Endothelial cell of umbilical vein (primary cell): ENCODE measurements around the gene NYAP1. TPM values are rescaled to one million over a fixed set of nuclear protein-coding genes. Genes with fewer than 3 reads are reported as not detected.

Experiments used
- BruUV-seq: library from RNA; stranded (reverse); fragments of 400-500 nt; replicated peaks from 2 replicates; lab custom pipeline; 2021; lab: Mats Ljungman, UMichigan
- CTCF ChIA-PET: fragments of 300-600, 350-600 bp; sonication (Branson Sonifier 250); formaldehyde crosslinking; loops from one replicate; lab custom pipeline; 2021; ENCODE audit warnings: antibody characterized with exemption, inconsistent platforms; lab: Charles Lee
- POLR2A ChIA-PET: fragments of 300-600, 350-600 bp; sonication (Branson Sonifier 250); formaldehyde crosslinking; loops from one replicate; lab custom pipeline; 2021; ENCODE audit warnings: antibody characterized with exemption, inconsistent platforms; lab: Charles Lee
- DNase-seq: peaks from one replicate; pipeline ENCODE4 v3.0.0-alpha.2; 2011; ENCODE audit warnings: low read depth, low spot score
- FAIRE-seq: peaks from 2 replicates; lab custom pipeline; 2011; peaks lifted over from hg19 to GRCh38; lab: Jason Lieb, UNC
- H2AFZ ChIP-seq: 2 replicates; pipeline ENCODE4 v1.6.0; 2012; ENCODE audit warnings: low read depth, low read length, control low read depth, inconsistent platforms
- H3K27ac ChIP-seq: 2 replicates; pipeline ENCODE4 v1.5.1; 2011; ENCODE audit warnings: low read depth, mild to moderate bottlenecking, control low read depth, low read length, moderate library complexity; ENCODE audit not compliant: insufficient read depth
- H3K27me3 ChIP-seq, 2 experiments: 2 replicates each; pipeline versions ENCODE4 v1.6.0 to v1.6.1; 2011; ENCODE audit warnings: low read length in 2 of 2, mixed read lengths in 1 of 2; ENCODE audit not compliant: control insufficient read depth in 2 of 2, insufficient read depth in 2 of 2
- H3K36me3 ChIP-seq, 2 experiments: 2 replicates in 1 of 2; 3 replicates in 1 of 2; pipeline ENCODE4 v1.5.1; 2011; ENCODE audit warnings: low read length in 2 of 2, mild to moderate bottlenecking in 1 of 2, moderate library complexity in 1 of 2; ENCODE audit not compliant: control insufficient read depth in 2 of 2, insufficient read depth in 2 of 2; ENCODE audit errors: extremely low read depth in 1 of 2
- H3K4me1 ChIP-seq: 3 replicates; pipeline ENCODE4 v1.5.1; 2011; ENCODE audit warnings: mild to moderate bottlenecking, low read length; ENCODE audit not compliant: control insufficient read depth, insufficient read depth; ENCODE audit errors: extremely low read depth
- H3K4me2 ChIP-seq: 2 replicates; pipeline ENCODE4 v1.6.1; 2011; ENCODE audit warnings: low read length, control low read depth, mixed read lengths; ENCODE audit not compliant: insufficient read depth
- H3K4me3 ChIP-seq, 3 experiments: fragments of 200-600 bp in 1 of 3; sonication (generic), shearing (Covaris generic) in 1 of 3; replicated peaks in 1 of 3; 2 replicates each; pipeline ENCODE4 v1.5.1; 2011 to 2016; ENCODE audit warnings: control low read depth in 3 of 3, low read length in 3 of 3, mild to moderate bottlenecking in 2 of 3, inconsistent platforms in 1 of 3, low read depth in 1 of 3, moderate library complexity in 1 of 3; ENCODE audit not compliant: insufficient read depth in 1 of 3
- H3K79me2 ChIP-seq: 2 replicates; pipeline ENCODE4 v1.6.0; 2012; ENCODE audit warnings: low read length, inconsistent platforms; ENCODE audit not compliant: control insufficient read depth, insufficient read depth
- H3K9ac ChIP-seq: replicated peaks from 2 replicates; pipeline ENCODE3; 2011; ENCODE audit warnings: low read length, control low read depth; ENCODE audit not compliant: insufficient read depth; ENCODE audit errors: extremely low read depth
- H3K9me1 ChIP-seq: replicated peaks from 3 replicates; pipeline ENCODE4 v1.6.0; 2011; ENCODE audit warnings: mild to moderate bottlenecking, low read length; ENCODE audit not compliant: control insufficient read depth, insufficient read depth; ENCODE audit errors: extremely low read depth
- H3K9me3 ChIP-seq: replicated peaks from 2 replicates; pipeline ENCODE4 v1.5.1; 2012; ENCODE audit warnings: low read length, inconsistent platforms; ENCODE audit not compliant: control insufficient read depth, insufficient read depth
- H4K20me1 ChIP-seq: replicated peaks from 2 replicates; pipeline ENCODE3; 2011; ENCODE audit warnings: mild to moderate bottlenecking, low read length; ENCODE audit not compliant: control insufficient read depth, insufficient read depth; ENCODE audit errors: extremely low read depth
- EZH2 ChIP-seq: IDR thresholded peaks from 2 replicates; pipeline ENCODE4 v1.6.1; 2012; ENCODE audit warnings: borderline replicate concordance, low read depth, mild to moderate bottlenecking, moderate library complexity, low read length, inconsistent platforms; ENCODE audit not compliant: severe bottlenecking
- FOS ChIP-seq: IDR thresholded peaks from 2 replicates; pipeline ENCODE4 v1.6.1; 2011; ENCODE audit warnings: mild to moderate bottlenecking, low read length, moderate library complexity, borderline replicate concordance; ENCODE audit not compliant: insufficient read depth
- GATA2 ChIP-seq: IDR thresholded peaks from 2 replicates; pipeline ENCODE4 v1.7.0; 2011; ENCODE audit warnings: low read depth, mild to moderate bottlenecking, moderate library complexity, mixed read lengths, low read length; ENCODE audit not compliant: insufficient read length, insufficient read depth
- JUN ChIP-seq: IDR thresholded peaks from 2 replicates; pipeline ENCODE4 v1.6.1; 2011; ENCODE audit warnings: borderline replicate concordance, low read depth; ENCODE audit not compliant: insufficient read length, insufficient read depth
- MYC ChIP-seq: IDR thresholded peaks from one replicate; pipeline ENCODE4 v1.6.1; 2011; ENCODE audit warnings: mild to moderate bottlenecking, low read depth, low read length
- POLR2A ChIP-seq: IDR thresholded peaks from 2 replicates; pipeline ENCODE4 v1.6.1; 2012; ENCODE audit warnings: low read depth, mild to moderate bottlenecking, control low read depth, low read length
- POLR2AphosphoS5 ChIP-seq: IDR thresholded peaks from 2 replicates; pipeline ENCODE4 v1.6.1; 2012; ENCODE audit warnings: low read depth, mild to moderate bottlenecking, control low read depth, low read length, moderate library complexity; ENCODE audit not compliant: insufficient read depth
- dilution Hi-C: fragments of 300-500 bp; cut with MboI; formaldehyde crosslinking; loops from one replicate; pipeline ENCODE4 v1.15.0; 2019; ENCODE audit warnings: low sequenced_read_pairs; ENCODE audit not compliant: extremely low pct_ligation_motif_present
- intact Hi-C: fragments of 100-400 bp; cut with micrococcal nuclease; formaldehyde crosslinking; loops from one replicate; pipeline ENCODE4 v1.10.0; 2022
- polyA plus RNA-seq, 4 experiments: library from polyadenylated mRNA; depleted of rRNA in 3 of 4; stranded (reverse) in 3 of 4; unstranded in 1 of 4; fragments of >200 nt; gene quantifications; 2 replicates each; pipeline versions ENCODE4 v1.2.1 to v1.2.3, GENCODE V29; 2011 to 2012; ENCODE audit warnings: missing spikeins in 1 of 4
- total RNA-seq: library from RNA; stranded (reverse); gene quantifications from 2 replicates; pipeline ENCODE4 v1.2.3, GENCODE V29; 2021
- TF ChIP-seq, protein P1 (sequence below): IDR thresholded peaks from 2 replicates; pipeline ENCODE4 v1.6.1; 2011; ENCODE audit not compliant: insufficient read depth, insufficient read length
- TF ChIP-seq, protein P2 (sequence below), 2 donors: IDR thresholded peaks; 1 replicate in 1 of 2; 2 replicates in 1 of 2; pipeline ENCODE4 v1.5.1; 2011; ENCODE audit warnings: low read length in 2 of 2, mild to moderate bottlenecking in 2 of 2, moderate library complexity in 2 of 2, control low read depth in 1 of 2, inconsistent platforms in 1 of 2, low read depth in 1 of 2; ENCODE audit not compliant: insufficient read depth in 1 of 2; ENCODE audit errors: extremely low read depth in 1 of 2

The NYAP1 gene
- total and polyA plus RNA-seq, 2 donors (not counting 3 experiments of a cell fraction or from before 2014, with no cell fraction given) = 0.37 to 2.8 TPM

DNA sequence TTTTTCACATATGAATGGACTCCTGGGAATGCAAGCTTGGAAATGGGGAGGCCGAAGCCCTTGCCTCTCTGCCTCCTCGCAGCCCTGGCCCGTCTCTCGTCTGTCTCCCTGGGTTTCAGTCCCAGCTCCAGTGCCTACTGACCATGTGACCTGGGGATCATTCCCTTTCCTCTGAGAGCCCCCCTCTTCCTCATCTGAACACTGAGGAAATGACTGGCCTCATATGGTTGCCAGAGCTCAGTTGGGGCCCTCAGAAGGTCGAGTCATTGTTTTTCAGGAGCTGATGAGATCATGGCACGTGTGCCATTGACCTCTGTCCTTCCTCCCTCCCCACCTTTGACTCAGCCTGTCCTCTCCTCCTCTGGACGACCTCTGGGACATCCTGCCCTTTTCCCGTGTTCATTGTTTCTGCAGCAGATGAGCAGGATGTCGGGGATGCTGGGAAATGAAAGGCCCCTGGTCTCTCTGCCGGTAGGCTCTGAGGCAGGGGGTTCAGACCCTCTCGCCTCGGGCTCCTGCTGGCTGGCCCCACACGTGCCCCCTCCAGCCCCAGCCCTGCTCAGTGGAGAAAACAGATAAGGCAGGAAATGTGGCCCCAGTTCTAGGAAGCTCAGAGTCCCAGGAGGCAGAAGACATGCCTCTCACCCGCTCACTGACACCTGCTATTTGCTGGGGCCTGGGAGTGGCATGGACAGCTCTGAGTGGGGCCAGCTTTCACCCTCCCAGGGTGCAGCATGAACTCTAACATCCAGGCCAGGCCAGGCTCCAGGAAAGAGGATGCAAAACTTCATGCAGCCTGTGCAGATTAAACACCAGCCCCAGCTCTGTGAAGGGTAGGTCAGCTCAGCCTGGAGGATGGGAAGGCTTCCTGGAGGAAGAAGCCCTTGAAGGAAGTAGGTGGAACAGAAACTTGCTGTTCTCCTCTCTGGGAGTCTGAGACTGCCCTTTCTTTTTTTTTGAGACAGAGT is 39.1 kb upstream of the NYAP1 start:
- Histone ChIP-seq H3K9me1 (no peaks in the 10 kb centered on the region), H3K36me3 (no peaks in the 10 kb centered on the region), H4K20me1 (no peaks in the 10 kb centered on the region), H3K4me2 (no peak overlapping the region), H3K9me3 (no peaks in the 10 kb centered on the region), H3K79me2 (no peaks in the 10 kb centered on the region), H2AFZ (no peak overlapping the region), H3K27ac (peak overlapping the region; percentile 85), H3K4me3 (no peak overlapping the region), H3K4me1 (peaks cover 35% of the 10 kb centered on the region), H3K9ac (peak overlapping the region; percentile 50), H3K27me3 (no peaks in the 10 kb centered on the region)
- peak; percentile 96 for DNase-seq
- peak; percentile 87 for TF ChIP-seq POLR2AphosphoS5
- TF ChIP-seq EZH2 = no peak
- peak; percentile 98 for TF ChIP-seq JUN
- TF ChIP-seq, protein P1, sequence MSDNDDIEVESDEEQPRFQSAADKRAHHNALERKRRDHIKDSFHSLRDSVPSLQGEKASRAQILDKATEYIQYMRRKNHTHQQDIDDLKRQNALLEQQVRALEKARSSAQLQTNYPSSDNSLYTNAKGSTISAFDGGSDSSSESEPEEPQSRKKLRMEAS = peak; percentile 74
- TF ChIP-seq, protein P2, sequence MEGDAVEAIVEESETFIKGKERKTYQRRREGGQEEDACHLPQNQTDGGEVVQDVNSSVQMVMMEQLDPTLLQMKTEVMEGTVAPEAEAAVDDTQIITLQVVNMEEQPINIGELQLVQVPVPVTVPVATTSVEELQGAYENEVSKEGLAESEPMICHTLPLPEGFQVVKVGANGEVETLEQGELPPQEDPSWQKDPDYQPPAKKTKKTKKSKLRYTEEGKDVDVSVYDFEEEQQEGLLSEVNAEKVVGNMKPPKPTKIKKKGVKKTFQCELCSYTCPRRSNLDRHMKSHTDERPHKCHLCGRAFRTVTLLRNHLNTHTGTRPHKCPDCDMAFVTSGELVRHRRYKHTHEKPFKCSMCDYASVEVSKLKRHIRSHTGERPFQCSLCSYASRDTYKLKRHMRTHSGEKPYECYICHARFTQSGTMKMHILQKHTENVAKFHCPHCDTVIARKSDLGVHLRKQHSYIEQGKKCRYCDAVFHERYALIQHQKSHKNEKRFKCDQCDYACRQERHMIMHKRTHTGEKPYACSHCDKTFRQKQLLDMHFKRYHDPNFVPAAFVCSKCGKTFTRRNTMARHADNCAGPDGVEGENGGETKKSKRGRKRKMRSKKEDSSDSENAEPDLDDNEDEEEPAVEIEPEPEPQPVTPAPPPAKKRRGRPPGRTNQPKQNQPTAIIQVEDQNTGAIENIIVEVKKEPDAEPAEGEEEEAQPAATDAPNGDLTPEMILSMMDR (IDR thresholded peaks at IDR 0.05; ENCODE audit: extremely low read depth in 1 of 2, insufficient read depth in 1 of 2, low read depth in 1 of 2, low read length in 2 of 2) = no peak
- TF ChIP-seq POLR2A = peak; percentile 86
- peak; percentile 83 for TF ChIP-seq MYC
- peak; percentile 98 for TF ChIP-seq FOS
- TF ChIP-seq GATA2 = peak; percentile 76
- dilution Hi-C loops = no loop called here
- CTCF ChIA-PET = interaction anchor here (0.8 to 2.0 kb wide), 8 partner anchors 8 to 261 kb away, joined by 3 to 16 read pairs (median 6); partner anchors contain the start of genes POP7, PPP1R35, SPACDR and ZCWPW1
- FAIRE-seq = peak; percentile 100
- BruUV-seq = TSS peak; percentile 69
- POLR2A ChIA-PET = interaction anchor here (0.7 to 3.9 kb wide), 6 partner anchors 8 to 142 kb away, joined by 3 to 59 read pairs (median 6); partner anchors contain the start of genes FBXO24, LRCH4, MEPCE and PPP1R35
- intact Hi-C loops = loop anchor here (1.0 kb wide), 2 partner anchors 8 to 15 kb away; partner anchors contain the start of genes MEPCE and PPP1R35
